ENCODE measurements around the gene MGAT1.

- TF ChIP-seq, protein P1, sequence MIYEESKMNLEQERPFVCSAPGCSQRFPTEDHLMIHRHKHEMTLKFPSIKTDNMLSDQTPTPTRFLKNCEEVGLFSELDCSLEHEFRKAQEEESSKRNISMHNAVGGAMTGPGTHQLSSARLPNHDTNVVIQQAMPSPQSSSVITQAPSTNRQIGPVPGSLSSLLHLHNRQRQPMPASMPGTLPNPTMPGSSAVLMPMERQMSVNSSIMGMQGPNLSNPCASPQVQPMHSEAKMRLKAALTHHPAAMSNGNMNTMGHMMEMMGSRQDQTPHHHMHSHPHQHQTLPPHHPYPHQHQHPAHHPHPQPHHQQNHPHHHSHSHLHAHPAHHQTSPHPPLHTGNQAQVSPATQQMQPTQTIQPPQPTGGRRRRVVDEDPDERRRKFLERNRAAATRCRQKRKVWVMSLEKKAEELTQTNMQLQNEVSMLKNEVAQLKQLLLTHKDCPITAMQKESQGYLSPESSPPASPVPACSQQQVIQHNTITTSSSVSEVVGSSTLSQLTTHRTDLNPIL (CRISPR knock-in tag; IDR thresholded peaks at IDR 0.05; ENCODE audit: low read depth): no peak
- TF ChIP-seq ZNF70 (CRISPR knock-in tag; IDR thresholded peaks at IDR 0.05) (no peak), RARB (CRISPR knock-in tag; IDR thresholded peaks at IDR 0.05) (no peak), TCF4 (CRISPR knock-in tag; IDR thresholded peaks at IDR 0.05; ENCODE audit: borderline replicate concordance) (no peak), ARNTL (CRISPR knock-in tag; IDR thresholded peaks at IDR 0.05; ENCODE audit: borderline replicate concordance, low read depth) (no peak), ZFP3 (CRISPR knock-in tag; IDR thresholded peaks at IDR 0.05) (no peak), ESRRG (CRISPR knock-in tag; IDR thresholded peaks at IDR 0.05) (no peak), PPARA (CRISPR knock-in tag; IDR thresholded peaks at IDR 0.05; ENCODE audit: borderline replicate concordance) (no peak), ZFP30 (CRISPR knock-in tag; IDR thresholded peaks at IDR 0.05) (no peak)
- TF ChIP-seq, protein P2, sequence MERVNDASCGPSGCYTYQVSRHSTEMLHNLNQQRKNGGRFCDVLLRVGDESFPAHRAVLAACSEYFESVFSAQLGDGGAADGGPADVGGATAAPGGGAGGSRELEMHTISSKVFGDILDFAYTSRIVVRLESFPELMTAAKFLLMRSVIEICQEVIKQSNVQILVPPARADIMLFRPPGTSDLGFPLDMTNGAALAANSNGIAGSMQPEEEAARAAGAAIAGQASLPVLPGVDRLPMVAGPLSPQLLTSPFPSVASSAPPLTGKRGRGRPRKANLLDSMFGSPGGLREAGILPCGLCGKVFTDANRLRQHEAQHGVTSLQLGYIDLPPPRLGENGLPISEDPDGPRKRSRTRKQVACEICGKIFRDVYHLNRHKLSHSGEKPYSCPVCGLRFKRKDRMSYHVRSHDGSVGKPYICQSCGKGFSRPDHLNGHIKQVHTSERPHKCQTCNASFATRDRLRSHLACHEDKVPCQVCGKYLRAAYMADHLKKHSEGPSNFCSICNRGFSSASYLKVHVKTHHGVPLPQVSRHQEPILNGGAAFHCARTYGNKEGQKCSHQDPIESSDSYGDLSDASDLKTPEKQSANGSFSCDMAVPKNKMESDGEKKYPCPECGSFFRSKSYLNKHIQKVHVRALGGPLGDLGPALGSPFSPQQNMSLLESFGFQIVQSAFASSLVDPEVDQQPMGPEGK (CRISPR knock-in tag; IDR thresholded peaks at IDR 0.05; ENCODE audit: borderline replicate concordance): no peak
Measured at GRCh38 chr5:180771839-180772238, 30.8 kb downstream of the MGAT1 start.
